ENCODE measurements around the gene LONP2. TPM values are rescaled to one million over a fixed set of nuclear protein-coding genes. Genes with fewer than 3 reads are reported as not detected.

The LONP2 gene
- total RNA-seq, 5 donors from 2014 or later (not counting 1 experiment from before 2014, with no cell fraction given), result 69.9 to 92.9 (median 84.7) TPM

DNA sequence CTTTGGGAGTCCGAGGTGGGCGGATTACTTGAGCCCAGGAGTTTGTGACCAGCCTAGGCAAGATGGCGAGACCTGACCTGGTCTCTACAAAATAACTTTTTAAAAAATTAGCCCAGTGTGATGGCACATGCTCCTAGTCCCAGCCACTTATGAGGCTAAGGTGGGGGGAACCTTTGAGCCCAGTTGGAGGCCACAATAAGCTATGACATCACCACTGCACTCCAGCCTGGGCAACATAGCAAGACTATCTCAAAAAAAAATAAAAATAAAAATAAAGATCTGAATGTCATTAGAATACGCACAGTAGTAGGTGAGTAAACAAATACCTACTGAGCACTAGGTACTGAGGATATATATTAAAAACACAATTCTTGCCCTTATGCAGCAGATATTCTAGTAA lies 138.0 kb downstream of the LONP2 start:
- peaks cover 48 to 59% (median 52%) of the 10 kb centered on the region in 3 donors for H3K4me1 Mint-ChIP-seq
- ChIA-PET CTCF (no interaction called here), POLR2A (no interaction called here)
- H3K27me3 Mint-ChIP-seq, result no peaks in the 10 kb centered on the region
- H3K4me3 Mint-ChIP-seq, result no peak overlapping the region
- WGBS (ENCODE audit: insufficient coverage), result 100% methylated on average over 2 of the region's 4 CpGs
- no peaks in the 10 kb centered on the region for H3K36me3 Mint-ChIP-seq
- no peak overlapping the region for H3K27ac Mint-ChIP-seq
- ATAC-seq (replicated peaks in 1 of 4) (no peak), DNase-seq (no peak)
- peaks cover 14 to 24% of the 10 kb centered on the region in 2 experiments for H3K4me1 ChIP-seq (ENCODE audit: control insufficient read depth in 1 of 2, extremely low read depth in 1 of 2, insufficient read depth in 2 of 2, low read length in 2 of 2)
- H3K27me3 ChIP-seq (replicated peaks in 1 of 2; ENCODE audit: control insufficient read depth in 2 of 2, extremely low read depth in 1 of 2, insufficient read depth in 2 of 2, low read length in 1 of 2), result no peaks in the 10 kb centered on the region
- no peak overlapping the region for H3K4me3 ChIP-seq (ENCODE audit: control insufficient read depth in 1 of 2, extremely low read depth in 1 of 2, low read length in 1 of 2)
- H3K27ac ChIP-seq (ENCODE audit: low read length), result no peak overlapping the region
- H3K36me3 ChIP-seq (ENCODE audit: control insufficient read depth in 2 of 2, extremely low read depth in 1 of 2, insufficient read depth in 1 of 2, low read length in 1 of 2), result no peaks in the 10 kb centered on the region
- H3K9me3 ChIP-seq, result no peaks in the 10 kb centered on the region
- H3K9me3 Mint-ChIP-seq, result no peaks in the 10 kb centered on the region

- Histone ChIP-seq H3K4me3 (ENCODE audit: control insufficient read depth in 1 of 2, extremely low read depth in 1 of 2, low read length in 1 of 2) (no peak overlapping the region), H3K36me3 (ENCODE audit: control insufficient read depth in 2 of 2, extremely low read depth in 1 of 2, insufficient read depth in 1 of 2, low read length in 1 of 2) (no peaks in the 10 kb centered on the region), H3K4me1 (ENCODE audit: control insufficient read depth in 1 of 2, extremely low read depth in 1 of 2, insufficient read depth in 2 of 2, low read length in 2 of 2) (peaks cover 14 to 20% of the 10 kb centered on the region in 2 experiments), H3K27me3 (replicated peaks in 1 of 2; ENCODE audit: control insufficient read depth in 2 of 2, extremely low read depth in 1 of 2, insufficient read depth in 2 of 2, low read length in 1 of 2) (no peaks in the 10 kb centered on the region), H3K27ac (ENCODE audit: low read length) (no peak overlapping the region), H3K9me3 (no peaks in the 10 kb centered on the region)
- ATAC-seq (replicated peaks in 1 of 4), result no peak
- Mint-ChIP-seq H3K27ac (peak overlapping the region; percentile 77 to 92), H3K9me3 (no peaks in the 10 kb centered on the region), H3K27me3 (no peaks in the 10 kb centered on the region), H3K36me3 (no peaks in the 10 kb centered on the region), H3K4me3 (peak overlapping the region; percentile 90 to 95 (median 92)), H3K4me1 (peaks cover 43 to 57% (median 47%) of the 10 kb centered on the region in 3 donors)
- CTCF ChIA-PET, result interaction anchor here (0.6 to 1.6 kb wide), 4 partner anchors 14 to 247 kb away, joined by 3 to 4 read pairs (median 4); no protein-coding TSS in a partner anchor
- POLR2A ChIA-PET, result interaction anchor here in 1 of 2 donors (1.0 to 1.5 kb wide), 2 partner anchors 17 to 230 kb away, joined by 3 to 5 read pairs; no protein-coding TSS in a partner anchor
- DNase-seq, result no peak
- 94% methylated on average over 2 of the region's 6 CpGs for WGBS (ENCODE audit: insufficient coverage)
Observed at GRCh38 chr16:48383009-48383876, 139.1 kb downstream of the LONP2 start.

- DNase-seq, result peak in 2 of 35 experiments; percentile 15 to 27
- H3K4me3 Mint-ChIP-seq, result peak overlapping the region; percentile 90 to 95 (median 92)
- Histone ChIP-seq H3K4me1 (ENCODE audit: control insufficient read depth in 1 of 2, extremely low read depth in 1 of 2, insufficient read depth in 2 of 2, low read length in 2 of 2) (peaks cover 10 to 17% of the 10 kb centered on the region in 2 experiments), H3K27ac (ENCODE audit: low read length) (peak overlapping the region; percentile 22), H3K27me3 (replicated peaks in 1 of 2; ENCODE audit: control insufficient read depth in 2 of 2, extremely low read depth in 1 of 2, insufficient read depth in 2 of 2, low read length in 1 of 2) (no peaks in the 10 kb centered on the region), H3K4me3 (ENCODE audit: control insufficient read depth in 1 of 2, extremely low read depth in 1 of 2, low read length in 1 of 2) (peak overlapping the region; percentile 64 to 80), H3K9me3 (no peaks in the 10 kb centered on the region), H3K36me3 (ENCODE audit: control insufficient read depth in 2 of 2, extremely low read depth in 1 of 2, insufficient read depth in 1 of 2, low read length in 1 of 2) (no peaks in the 10 kb centered on the region)
- POLR2A ChIA-PET, result interaction anchor here in 1 of 2 donors (1.0 to 1.5 kb wide), 2 partner anchors 18 to 229 kb away, joined by 3 to 5 read pairs; no protein-coding TSS in a partner anchor
- CTCF ChIA-PET, result interaction anchor here (0.6 to 1.6 kb wide), 6 partner anchors 14 to 246 kb away, joined by 3 to 4 read pairs (median 3); no protein-coding TSS in a partner anchor
- H3K27me3 Mint-ChIP-seq, result no peaks in the 10 kb centered on the region
- H3K9me3 Mint-ChIP-seq, result no peaks in the 10 kb centered on the region
- peak overlapping the region; percentile 77 to 92 for H3K27ac Mint-ChIP-seq
- no peaks in the 10 kb centered on the region for H3K36me3 Mint-ChIP-seq
- WGBS (ENCODE audit: insufficient coverage), result 11% methylated on average over 11 of the region's 15 CpGs
- ATAC-seq (replicated peaks in 1 of 4), result no peak
- peaks cover 36 to 50% (median 39%) of the 10 kb centered on the region in 3 donors for H3K4me1 Mint-ChIP-seq
Observed at GRCh38 chr16:48383877-48384519, 139.9 kb downstream of the LONP2 start.

DNA sequence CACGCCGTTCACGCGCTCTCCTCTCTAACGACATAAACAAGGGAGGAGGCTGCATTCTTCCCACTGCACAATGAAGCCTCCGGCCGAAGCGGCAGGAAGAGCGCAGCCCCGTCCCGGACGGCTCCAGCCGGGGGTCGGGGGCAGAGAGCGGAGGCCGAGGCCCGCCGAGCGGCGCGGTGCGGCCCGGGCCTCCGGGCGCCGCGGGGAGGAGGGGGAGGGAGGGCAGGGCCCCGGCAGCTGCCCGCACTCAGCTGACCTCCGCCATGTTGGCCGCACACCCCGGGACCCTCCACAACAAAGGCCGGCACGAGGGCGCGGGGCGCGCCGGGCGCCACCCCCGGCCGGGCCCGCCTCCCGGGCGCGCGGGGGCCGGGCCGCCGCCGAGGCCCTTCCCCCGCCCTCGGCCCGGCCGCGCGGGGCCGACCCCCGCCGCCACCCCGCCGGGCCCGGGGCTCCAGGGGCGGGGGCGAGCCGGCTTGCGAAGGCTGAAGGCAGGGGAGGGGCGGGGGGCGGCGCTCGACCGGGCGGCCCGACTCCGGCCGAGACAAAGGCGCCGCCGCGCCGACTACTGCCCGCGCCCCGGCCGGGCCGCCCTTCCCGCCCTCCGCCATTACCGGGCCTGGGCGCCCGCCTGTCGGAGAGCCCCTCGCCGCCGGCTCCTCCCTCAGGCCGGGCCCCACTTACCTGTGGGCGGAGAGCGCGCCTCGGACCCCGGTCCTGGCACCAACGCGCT lies 140.6 kb downstream of the LONP2 start:
- peak overlapping the region; percentile 64 to 80 for H3K4me3 ChIP-seq (ENCODE audit: control insufficient read depth in 1 of 2, extremely low read depth in 1 of 2, low read length in 1 of 2)
- WGBS (ENCODE audit: insufficient coverage), result under 1% methylated on average over 101 of the region's 103 CpGs
- peaks cover 7 to 17% of the 10 kb centered on the region in 2 experiments for H3K4me1 ChIP-seq (ENCODE audit: control insufficient read depth in 1 of 2, extremely low read depth in 1 of 2, insufficient read depth in 2 of 2, low read length in 2 of 2)

DNA sequence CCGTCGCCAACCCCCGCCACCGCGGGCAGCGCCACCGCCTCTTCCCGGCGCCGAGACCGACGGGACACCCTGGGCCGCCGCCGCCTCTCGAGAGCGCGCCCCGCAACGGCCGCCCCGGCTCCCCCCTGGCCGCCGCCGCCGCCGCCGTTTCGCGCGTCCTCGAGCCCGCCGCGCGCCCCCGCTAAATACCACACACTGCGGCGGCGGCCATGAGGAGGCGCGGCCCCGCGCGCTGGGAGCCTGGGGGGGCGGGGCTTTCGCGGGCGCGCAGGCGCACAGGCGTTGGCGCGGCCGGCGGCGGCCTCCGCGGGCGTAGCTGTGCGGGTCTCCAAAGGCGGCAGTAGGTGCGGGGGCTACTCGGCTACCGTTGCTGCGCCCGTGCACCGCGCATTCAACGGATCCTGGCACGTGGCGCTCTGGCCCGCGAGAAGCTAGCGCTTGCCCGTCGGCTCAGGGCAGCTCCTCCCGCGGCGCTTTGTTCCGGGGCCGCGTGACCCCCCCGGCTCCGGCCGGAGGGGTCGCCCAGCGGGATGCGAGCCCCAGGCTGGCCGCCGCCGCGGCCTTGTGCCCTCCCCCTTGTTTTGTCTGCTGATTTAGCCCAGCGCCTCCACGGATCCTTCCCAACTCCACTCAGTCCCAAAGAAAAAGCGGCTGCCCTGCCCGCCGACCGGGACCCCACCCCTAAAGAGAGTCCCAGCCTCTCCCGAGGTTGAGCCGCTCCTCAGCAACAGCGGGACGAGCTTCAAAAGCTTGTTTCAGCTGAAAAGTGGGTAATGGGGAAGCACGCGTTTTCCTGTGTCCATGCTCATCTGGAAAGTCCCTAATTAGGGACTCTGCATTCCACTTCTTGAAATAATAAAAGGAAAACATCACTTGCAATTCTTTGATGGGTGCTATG lies 141.4 kb downstream of the LONP2 start, which contains the start of gene SIAH1:
TSS of gene SIAH1 (minus strand) at position 161 of the 898 bp plus-strand sequence. CDS start 22,985 bp downstream, outside the sequence.
- Histone ChIP-seq H3K4me3 (ENCODE audit: control insufficient read depth in 1 of 2, extremely low read depth in 1 of 2, low read length in 1 of 2) (peak within 1 kb of the TSS; percentile 64 to 87), H3K9me3 (no peaks in the 10 kb centered on the region), H3K27ac (ENCODE audit: low read length) (no peak within 1 kb of the TSS), H3K36me3 (ENCODE audit: control insufficient read depth in 2 of 2, extremely low read depth in 1 of 2, insufficient read depth in 1 of 2, low read length in 1 of 2) (no peaks in the 10 kb centered on the region), H3K4me1 (ENCODE audit: control insufficient read depth in 1 of 2, extremely low read depth in 1 of 2, insufficient read depth in 2 of 2, low read length in 2 of 2) (peaks cover 7 to 14% of the 10 kb centered on the region in 2 experiments), H3K27me3 (replicated peaks in 1 of 2; ENCODE audit: control insufficient read depth in 2 of 2, extremely low read depth in 1 of 2, insufficient read depth in 2 of 2, low read length in 1 of 2) (no peaks in the 10 kb centered on the region)
- POLR2A ChIA-PET, result interaction anchor here (0.5 to 1.0 kb wide), 3 partner anchors 19 to 1596 kb away, joined by 3 to 6 read pairs (median 4); no protein-coding TSS in a partner anchor
- Mint-ChIP-seq H3K27ac (peak within 1 kb of the TSS; percentile 77 to 92), H3K27me3 (no peaks in the 10 kb centered on the region), H3K4me3 (peak within 1 kb of the TSS; percentile 90 to 95 (median 92)), H3K9me3 (no peaks in the 10 kb centered on the region), H3K4me1 (peaks cover 22 to 35% (median 27%) of the 10 kb centered on the region in 3 donors), H3K36me3 (no peaks in the 10 kb centered on the region)
- DNase-seq (peak; percentile 72 to 94 (median 83)), ATAC-seq (replicated peaks in 1 of 4) (peak; percentile 81 to 90 (median 83))
- CTCF ChIA-PET, result interaction anchor here (0.6 to 2.8 kb wide), 6 partner anchors 19 to 249 kb away, joined by 3 to 8 read pairs (median 5); no protein-coding TSS in a partner anchor
- under 1% methylated on average over 94 of the region's 105 CpGs for WGBS (ENCODE audit: insufficient coverage)

More for the DNA sequence above, 140.6 kb downstream of the LONP2 start:
- no peaks in the 10 kb centered on the region for H3K27me3 ChIP-seq (replicated peaks in 1 of 2; ENCODE audit: control insufficient read depth in 2 of 2, extremely low read depth in 1 of 2, insufficient read depth in 2 of 2, low read length in 1 of 2)
- peak overlapping the region; percentile 77 to 92 for H3K27ac Mint-ChIP-seq
- H3K4me3 Mint-ChIP-seq, result peak overlapping the region; percentile 90 to 95 (median 92)
- ChIA-PET POLR2A (interaction anchor here (0.5 to 1.5 kb wide), 4 partner anchors 18 to 1595 kb away, joined by 3 to 6 read pairs (median 4); no protein-coding TSS in a partner anchor), CTCF (interaction anchor here in 1 of 2 donors (0.6 to 2.8 kb wide), 6 partner anchors 18 to 245 kb away, joined by 3 to 8 read pairs (median 3); no protein-coding TSS in a partner anchor)
- no peaks in the 10 kb centered on the region for H3K9me3 Mint-ChIP-seq
- H3K36me3 Mint-ChIP-seq, result no peaks in the 10 kb centered on the region
- H3K27me3 Mint-ChIP-seq, result no peaks in the 10 kb centered on the region
- H3K36me3 ChIP-seq (ENCODE audit: control insufficient read depth in 2 of 2, extremely low read depth in 1 of 2, insufficient read depth in 1 of 2, low read length in 1 of 2), result no peaks in the 10 kb centered on the region
- ATAC-seq (replicated peaks in 1 of 4) (peak; percentile 58 to 63 (median 60)), DNase-seq (peak in 17 of 35 experiments; percentile 3 to 41 (median 10))
- H3K9me3 ChIP-seq, result no peaks in the 10 kb centered on the region
- no peak overlapping the region for H3K27ac ChIP-seq (ENCODE audit: low read length)
- H3K4me1 Mint-ChIP-seq, result peaks cover 29 to 43% (median 32%) of the 10 kb centered on the region in 3 donors
